Mucosa of rectum (tissue), 2 donors: ENCODE data around the gene TTI1.

Experiments
- H3K27ac ChIP-seq, 2 donors: one replicate each; pipeline ENCODE4 v1.7.0; 2013; ENCODE audit warnings: inconsistent platforms in 2 of 2, low read depth in 2 of 2, low read length in 2 of 2
- H3K27me3 ChIP-seq, 2 donors: one replicate each; pipeline ENCODE4 v1.7.0; 2013; ENCODE audit warnings: low read length in 2 of 2; ENCODE audit not compliant: control insufficient read depth in 2 of 2, insufficient read depth in 2 of 2
- H3K36me3 ChIP-seq, 2 donors: one replicate each; pipeline ENCODE4 v1.7.0; 2013; ENCODE audit warnings: low read length in 2 of 2; ENCODE audit not compliant: control insufficient read depth in 2 of 2, insufficient read depth in 2 of 2
- H3K4me1 ChIP-seq, 2 donors: one replicate each; pipeline ENCODE4 v1.7.0; 2013; ENCODE audit warnings: low read length in 2 of 2, mild to moderate bottlenecking in 1 of 2; ENCODE audit not compliant: control insufficient read depth in 2 of 2, insufficient read depth in 2 of 2
- H3K4me3 ChIP-seq, 2 donors: one replicate each; pipeline ENCODE4 v1.7.0; 2013; ENCODE audit warnings: low read length in 2 of 2
- H3K9ac ChIP-seq, 2 donors: one replicate each; pipeline ENCODE4 v1.7.0; 2013; ENCODE audit warnings: low read length in 2 of 2, low read depth in 1 of 2, mild to moderate bottlenecking in 1 of 2
- H3K9me3 ChIP-seq, 2 donors: one replicate each; pipeline ENCODE4 v1.7.0; 2013; ENCODE audit warnings: low read length in 2 of 2; ENCODE audit not compliant: control insufficient read depth in 2 of 2
- donor health status: healthy.
- donor health status: Normal muscosa, but diverticular disease.

Gene TTI1

DNA sequence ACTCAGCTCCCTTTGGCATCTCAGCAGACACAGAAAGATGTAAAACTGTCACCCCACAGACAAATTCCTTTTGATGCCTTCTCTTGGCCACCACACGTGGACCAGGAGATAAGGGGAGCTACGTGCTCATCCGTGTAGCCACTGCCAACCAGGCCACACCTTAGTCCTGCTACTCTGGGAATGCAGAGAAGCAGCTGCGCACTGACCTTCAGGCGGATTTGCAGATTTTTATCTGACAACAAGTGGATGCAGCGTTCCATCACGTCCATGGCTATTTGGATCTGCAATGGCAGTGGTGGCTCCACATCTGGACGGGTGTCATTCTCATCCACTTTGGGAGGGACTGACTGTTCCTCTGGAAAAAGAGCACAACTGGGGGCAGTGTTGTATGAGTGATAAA lies 30.8 kb downstream of the TTI1 start:
- Histone ChIP-seq H3K4me1 (no peaks in the 10 kb centered on the region), H3K36me3 (peaks cover 52 to 60% of the 10 kb centered on the region in 2 donors), H3K27me3 (no peaks in the 10 kb centered on the region), H3K9me3 (no peaks in the 10 kb centered on the region), H3K9ac (no peak overlapping the region), H3K4me3 (no peak overlapping the region), H3K27ac (no peak overlapping the region)

- Histone ChIP-seq H3K4me1 (no peaks in the 10 kb centered on the region), H3K9me3 (no peaks in the 10 kb centered on the region), H3K9ac (no peak overlapping the region), H3K27me3 (no peaks in the 10 kb centered on the region), H3K4me3 (no peak overlapping the region), H3K27ac (no peak overlapping the region), H3K36me3 (peaks cover 55 to 65% of the 10 kb centered on the region in 2 donors)
These were observed 31.3 kb downstream of the TTI1 start for GRCh38 chr20:38001981-38002380.

DNA sequence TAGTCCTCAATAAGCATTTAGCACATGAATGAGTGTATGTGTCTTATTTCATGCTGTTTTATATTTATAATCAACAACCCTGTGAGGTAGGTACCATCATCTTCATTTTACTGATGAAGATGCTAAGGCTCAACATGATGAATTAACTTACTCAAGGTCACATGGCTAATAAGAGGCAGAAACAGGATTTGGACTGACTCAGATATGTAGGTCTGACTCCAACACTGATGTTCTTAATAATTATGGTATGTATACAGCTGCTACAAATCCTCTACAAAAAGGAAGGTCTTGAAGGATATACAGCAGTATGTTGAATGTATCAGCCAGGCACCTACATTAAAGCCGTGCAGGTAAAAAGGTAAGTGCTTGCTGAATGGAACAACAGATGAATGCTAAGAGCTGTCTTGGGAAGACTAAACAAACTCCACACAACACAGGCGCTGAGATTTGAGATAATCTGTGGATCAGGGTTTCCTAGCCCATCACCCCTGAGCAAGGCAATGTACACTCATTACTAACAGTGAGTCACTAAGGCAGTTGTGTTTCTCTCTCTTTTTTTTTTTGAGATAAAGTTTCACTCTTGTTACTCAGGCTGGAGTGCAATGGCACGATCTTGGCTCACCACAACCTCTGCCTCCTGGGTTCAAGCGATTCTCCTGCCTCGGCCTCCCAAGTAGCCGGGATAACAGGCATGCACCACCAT lies 31.9 kb downstream of the TTI1 start:
- H3K9ac ChIP-seq: no peak overlapping the region
- no peaks in the 10 kb centered on the region for H3K9me3 ChIP-seq
- no peak overlapping the region for H3K4me3 ChIP-seq
- peaks cover 57 to 70% of the 10 kb centered on the region in 2 donors for H3K36me3 ChIP-seq
- no peaks in the 10 kb centered on the region for H3K4me1 ChIP-seq
- H3K27me3 ChIP-seq: no peaks in the 10 kb centered on the region
- H3K27ac ChIP-seq: no peak overlapping the region

DNA sequence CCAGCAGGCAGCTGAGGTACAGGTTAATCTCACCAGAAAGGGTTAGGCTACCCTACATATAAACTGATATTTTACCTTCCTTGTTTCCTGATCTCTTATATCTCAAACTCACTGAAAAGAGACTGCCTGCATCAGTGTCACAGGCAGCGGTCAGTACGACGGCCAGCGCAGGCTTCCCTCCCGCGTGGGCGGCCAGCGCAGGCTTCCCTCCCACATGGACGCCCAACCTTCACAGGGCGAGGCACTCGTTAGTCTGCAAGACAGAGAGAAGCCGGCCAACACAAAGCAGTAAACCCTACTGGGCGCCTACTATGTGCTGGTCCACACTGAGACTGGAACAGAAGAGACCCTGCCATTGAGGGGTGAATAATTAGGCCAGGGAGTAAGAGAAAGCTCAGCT lies 33.0 kb downstream of the TTI1 start:
- Histone ChIP-seq H3K4me1 (no peaks in the 10 kb centered on the region), H3K27me3 (no peaks in the 10 kb centered on the region), H3K4me3 (no peak overlapping the region), H3K27ac (no peak overlapping the region), H3K9ac (no peak overlapping the region), H3K9me3 (no peaks in the 10 kb centered on the region), H3K36me3 (peaks cover 58 to 80% of the 10 kb centered on the region in 2 donors)

- no peak overlapping the region for H3K4me3 ChIP-seq
- no peak overlapping the region for H3K9ac ChIP-seq
- H3K27ac ChIP-seq: no peak overlapping the region
- no peaks in the 10 kb centered on the region for H3K9me3 ChIP-seq
- H3K4me1 ChIP-seq: no peaks in the 10 kb centered on the region
- H3K36me3 ChIP-seq: peaks cover 62 to 82% of the 10 kb centered on the region in 2 donors
- no peaks in the 10 kb centered on the region for H3K27me3 ChIP-seq
These were observed 33.6 kb downstream of the TTI1 start for GRCh38 chr20:37999526-38000263.

GRCh38 chr20:37997516-37997915 lies 35.7 kb downstream of the TTI1 start:
- no peak overlapping the region for H3K4me3 ChIP-seq
- H3K27me3 ChIP-seq: no peaks in the 10 kb centered on the region
- H3K27ac ChIP-seq: no peak overlapping the region
- peaks cover 51 to 71% of the 10 kb centered on the region in 2 donors for H3K36me3 ChIP-seq
- peaks cover 6 to 10% of the 10 kb centered on the region in 2 donors for H3K4me1 ChIP-seq
- H3K9ac ChIP-seq: no peak overlapping the region
- no peaks in the 10 kb centered on the region for H3K9me3 ChIP-seq

DNA sequence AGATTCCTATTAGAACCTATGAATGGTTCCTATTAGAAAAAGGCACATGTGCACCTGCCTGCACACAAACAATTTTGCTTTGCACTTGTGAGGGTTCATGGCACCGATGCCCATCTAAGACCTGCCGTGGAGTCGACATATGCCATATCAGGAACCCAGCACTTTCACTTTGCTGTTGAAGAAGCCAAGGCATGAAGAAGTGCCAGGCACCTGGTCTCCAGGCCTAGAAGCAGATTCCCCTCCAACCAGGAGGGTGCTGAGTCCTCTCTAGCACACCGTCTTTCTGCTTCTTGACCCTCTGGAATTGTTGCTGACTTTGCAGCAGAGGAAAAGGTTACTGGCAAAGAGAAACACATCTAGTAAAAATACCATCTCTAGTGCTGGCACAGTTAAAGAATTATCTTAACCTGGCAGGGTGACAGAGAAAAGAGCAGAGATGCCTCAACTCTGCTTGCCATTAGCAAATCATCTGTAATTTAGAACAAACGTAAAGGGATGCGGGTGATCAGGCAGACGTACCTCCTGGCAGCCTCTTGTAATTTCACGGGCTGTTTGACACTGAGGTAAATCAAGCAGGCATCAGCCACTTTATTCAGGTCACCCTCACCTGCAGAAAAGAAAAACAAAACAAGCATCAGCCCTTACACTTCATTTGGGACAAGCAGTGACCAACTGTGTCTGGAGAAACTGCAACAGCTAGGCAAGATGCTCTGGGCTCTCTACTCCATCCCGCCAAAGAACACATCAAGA lies 37.2 kb downstream of the TTI1 start:
- H3K27me3 ChIP-seq: no peaks in the 10 kb centered on the region
- H3K27ac ChIP-seq: no peak overlapping the region
- H3K9ac ChIP-seq: no peak overlapping the region
- H3K4me3 ChIP-seq: no peak overlapping the region
- peaks cover 10 to 24% of the 10 kb centered on the region in 2 donors for H3K4me1 ChIP-seq
- no peaks in the 10 kb centered on the region for H3K9me3 ChIP-seq
- H3K36me3 ChIP-seq: peaks cover 42 to 57% of the 10 kb centered on the region in 2 donors

DNA sequence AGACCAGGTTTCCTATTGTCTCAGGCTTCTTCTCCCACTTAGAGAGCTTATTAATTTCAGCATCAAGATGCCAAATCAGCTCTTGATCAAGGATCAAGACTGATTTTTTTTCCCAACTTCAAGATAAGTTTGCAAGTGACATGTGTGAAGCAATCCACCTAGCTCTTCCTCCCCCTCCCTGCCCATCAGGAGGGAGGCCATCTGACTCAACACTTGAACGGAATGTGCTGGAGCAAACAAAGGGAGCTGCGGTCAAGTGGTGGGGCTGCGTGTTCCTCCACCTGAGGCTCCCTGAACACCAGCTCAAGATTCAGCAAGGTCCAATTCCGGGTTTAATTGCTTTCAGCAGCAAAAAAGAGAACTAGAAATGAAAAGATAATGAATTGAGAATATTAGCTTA lies 38.7 kb downstream of the TTI1 start:
- peaks cover 19 to 38% of the 10 kb centered on the region in 2 donors for H3K4me1 ChIP-seq
- peaks cover 31 to 43% of the 10 kb centered on the region in 2 donors for H3K36me3 ChIP-seq
- H3K4me3 ChIP-seq: no peak overlapping the region
- no peaks in the 10 kb centered on the region for H3K27me3 ChIP-seq
- H3K9me3 ChIP-seq: no peaks in the 10 kb centered on the region
- H3K9ac ChIP-seq: no peak overlapping the region
- no peak overlapping the region for H3K27ac ChIP-seq

GRCh38 chr20:37992802-37993409 lies 40.4 kb downstream of the TTI1 start:
- Histone ChIP-seq H3K36me3 (peaks cover 22 to 35% of the 10 kb centered on the region in 2 donors), H3K9me3 (no peaks in the 10 kb centered on the region), H3K27me3 (no peaks in the 10 kb centered on the region), H3K27ac (peak overlapping the region; percentile 39), H3K4me1 (peaks cover 22 to 42% of the 10 kb centered on the region in 2 donors), H3K9ac (no peak overlapping the region), H3K4me3 (no peak overlapping the region)
